ENCODE results near the gene MS4A14. TPM values are rescaled to one million over a fixed set of nuclear protein-coding genes. Genes with fewer than 3 reads are reported as not detected.

Gene MS4A14
- total and polyA plus RNA-seq, 2 of the 8 experiments (the other 6 are each of a cell fraction or from before 2014, with no cell fraction given): not detected

GRCh38 chr11:60420015-60420414 lies 23.8 kb downstream of the MS4A14 start:
- no peak overlapping the region for H2BK12ac ChIP-seq (ENCODE audit: low read depth, low read length)
- H2BK20ac ChIP-seq (ENCODE audit: low read length): no peak overlapping the region
- no peak overlapping the region for H2AFZ ChIP-seq (ENCODE audit: low read length)
- H4K91ac ChIP-seq (replicated peaks; ENCODE audit: insufficient read length, low read length): no peak overlapping the region
- H3K23me2 ChIP-seq (ENCODE audit: low read depth, low read length): no peaks in the 10 kb centered on the region
- FAIRE-seq: no peak
- H3K23ac ChIP-seq (ENCODE audit: insufficient read length): no peak overlapping the region
- H2BK5ac ChIP-seq (ENCODE audit: low read depth, low read length): no peak overlapping the region
- ChIA-PET POLR2A (ENCODE audit: partially characterized antibody) (no interaction called here), CTCF (ENCODE audit: partially characterized antibody) (interaction anchor here (0.5 to 0.8 kb wide), 2 partner anchors 57 to 345 kb away, joined by 3 to 4 read pairs; no protein-coding TSS in a partner anchor)
- H3K4ac ChIP-seq (replicated peaks; ENCODE audit: insufficient read length, low read depth, low read length): no peak overlapping the region
- H3K36me3 ChIP-seq (ENCODE audit: control insufficient read depth in 2 of 4, insufficient read depth in 4 of 4, low read length in 3 of 4): no peaks in the 10 kb centered on the region
- no peak overlapping the region for H2BK120ac ChIP-seq (replicated peaks; ENCODE audit: low read depth, low read length)
- no peak overlapping the region for H3K56ac ChIP-seq (replicated peaks; ENCODE audit: insufficient read length, low read depth, low read length)
- H3K4me3 ChIP-seq (ENCODE audit: extremely low read depth in 1 of 4, insufficient read depth in 2 of 4, low read depth in 3 of 4, low read length in 4 of 4): no peak overlapping the region
- no peaks in the 10 kb centered on the region for H3K4me1 ChIP-seq (replicated peaks in 1 of 4; ENCODE audit: control insufficient read depth in 3 of 4, insufficient read depth in 4 of 4, low read length in 3 of 4)
- H4K5ac ChIP-seq (ENCODE audit: insufficient read length, low read depth, low read length): no peak overlapping the region
- TF ChIP-seq GABPA (IDR thresholded peaks at IDR 0.05; ENCODE audit: borderline replicate concordance, insufficient read depth, low read length): no peak
- no peak for TF ChIP-seq GTF2F1 (IDR thresholded peaks at IDR 0.05; ENCODE audit: borderline replicate concordance, low read depth, low read length)
- no peak for TF ChIP-seq SP1 (IDR thresholded peaks at IDR 0.05; ENCODE audit: low read depth, low read length)
- TF ChIP-seq BCL11A (IDR thresholded peaks at IDR 0.05; ENCODE audit: low read depth in 2 of 2, low read length in 2 of 2): no peak
- no peak for TF ChIP-seq CBX5 (IDR thresholded peaks at IDR 0.05; ENCODE audit: low read depth, low read length)
- no peak for TF ChIP-seq SP2 (IDR thresholded peaks at IDR 0.05; ENCODE audit: low read length)
- no peak for TF ChIP-seq SIRT6 (IDR thresholded peaks at IDR 0.05; ENCODE audit: low read length)
- TF ChIP-seq EZH2 (IDR thresholded peaks at IDR 0.05; ENCODE audit: low read depth, low read length, severe bottlenecking): no peak
- no peak for TF ChIP-seq EGR1 (IDR thresholded peaks at IDR 0.05; ENCODE audit: borderline replicate concordance, low read depth, low read length)
- no peak for TF ChIP-seq CHD1 (IDR thresholded peaks at IDR 0.05; ENCODE audit: low read depth, low read length)
- TF ChIP-seq E2F6 (IDR thresholded peaks at IDR 0.05): no peak
- no peak for TF ChIP-seq KDM5A (IDR thresholded peaks at IDR 0.05; ENCODE audit: low read length)
- no peak for TF ChIP-seq MAFK (IDR thresholded peaks at IDR 0.05; ENCODE audit: low read depth, low read length)
- TF ChIP-seq KDM4A (IDR thresholded peaks at IDR 0.05; ENCODE audit: low read depth, low read length, severe bottlenecking): no peak
- TF ChIP-seq PHF8 (conservative IDR thresholded peaks at IDR 0.05; ENCODE audit: low read depth, low read length): no peak
- no peak overlapping the region for H3K27ac ChIP-seq (ENCODE audit: low read depth, low read length)
- no peaks in the 10 kb centered on the region for H3K79me2 ChIP-seq (ENCODE audit: control insufficient read depth in 1 of 2, insufficient read depth in 2 of 2, low read length in 2 of 2)
- H4K8ac ChIP-seq (ENCODE audit: extremely low read depth, insufficient read depth, low read length): no peak overlapping the region
- H2AK5ac ChIP-seq (ENCODE audit: low read depth, low read length): no peak overlapping the region
- WGBS, 2 experiments (ENCODE audit: extremely low coverage in 1 of 2, insufficient coverage in 1 of 2, insufficient read length in 1 of 2, insufficient replicate concordance in 2 of 2, low coverage in 1 of 2, low lambda C conversion rate in 2 of 2, missing lambda C conversion rate in 1 of 2): 43% methylated on average over 2 of the region's 2 CpGs; no CpG with 5 or more reads in 1 of the 2 experiments
- no peak overlapping the region for H2BK15ac ChIP-seq (ENCODE audit: low read length)
- no peak overlapping the region for H3K9ac ChIP-seq (replicated peaks in 1 of 4; ENCODE audit: extremely low read depth in 1 of 4, low read depth in 3 of 4, low read length in 3 of 4)
- peaks cover 2 to 6% of the 10 kb centered on the region in 2 experiments; a peak in 1 of 4 replicates for H3K9me3 ChIP-seq (ENCODE audit: insufficient read depth in 2 of 2, low read depth in 1 of 2, low read length in 1 of 2)
- H3K18ac ChIP-seq (ENCODE audit: extremely low read depth, low read length): no peak overlapping the region
- no peaks in the 10 kb centered on the region for H4K20me1 ChIP-seq (replicated peaks in 1 of 2; ENCODE audit: control insufficient read depth in 1 of 2, insufficient read depth in 2 of 2, low read length in 2 of 2)
- H3K4me2 ChIP-seq (ENCODE audit: insufficient read depth in 1 of 2, low read depth in 2 of 2, low read length in 2 of 2): no peak overlapping the region
- H3K14ac ChIP-seq (ENCODE audit: insufficient read length): no peak overlapping the region
- no peaks in the 10 kb centered on the region for H3K79me1 ChIP-seq (ENCODE audit: low read depth, low read length)
- H3K27me3 ChIP-seq (replicated peaks in 1 of 4; ENCODE audit: control insufficient read depth in 3 of 4, extremely low read depth in 1 of 4, insufficient read depth in 3 of 4, low read length in 3 of 4): no peaks in the 10 kb centered on the region
- no peak for DNase-seq (ENCODE audit: low read depth in 1 of 2, low spot score in 2 of 2)

Measured in H1 (cell line).